GM23338 (cell line): ENCODE measurements around the gene LPP. TPM values are rescaled to one million over a fixed set of nuclear protein-coding genes. Genes with fewer than 3 reads are reported as not detected.

Experiments
- ATAC-seq: fragments of 200-7000 bp; cut with Tn5 transposase; 3 replicates; pipeline ENCODE4 v1.9.1; 2020
- DNase-seq: peaks from one replicate; pipeline ENCODE4 v3.0.0-alpha.2; 2015; ENCODE audit warnings: low spot score
- H2AFZ ChIP-seq: fragments of 200-600 bp; sonication (generic); 2 replicates; pipeline ENCODE4 v1.8.0; 2016; ENCODE audit warnings: antibody characterized with exemption, mild to moderate bottlenecking, moderate library complexity
- H3F3A ChIP-seq: fragments of 200-600 bp; sonication (generic); replicated peaks from 2 replicates; pipeline ENCODE4 v1.8.0; 2017; ENCODE audit warnings: antibody characterized with exemption, mixed run types, low read depth
- H3K27ac ChIP-seq: fragments of 200-600 bp; sonication (generic); 2 replicates; pipeline ENCODE4 v1.6.1; 2016; ENCODE audit warnings: low read depth
- H3K27me3 ChIP-seq: fragments of 200-600 bp; sonication (generic); 2 replicates; pipeline ENCODE4 v1.8.0; 2016; ENCODE audit warnings: mild to moderate bottlenecking, mixed run types, moderate library complexity; ENCODE audit not compliant: insufficient read depth
- H3K36me3 ChIP-seq: fragments of 200-600 bp; sonication (generic); 2 replicates; pipeline ENCODE4 v1.8.0; 2016; ENCODE audit warnings: mild to moderate bottlenecking; ENCODE audit not compliant: insufficient read depth
- H3K4me1 ChIP-seq: fragments of 200-600 bp; sonication (generic); 2 replicates; pipeline ENCODE4 v1.8.0; 2016; ENCODE audit warnings: mild to moderate bottlenecking, moderate library complexity; ENCODE audit not compliant: insufficient read depth
- H3K4me2 ChIP-seq: fragments of 200-600 bp; sonication (generic); 2 replicates; pipeline ENCODE4 v1.7.1; 2017; ENCODE audit warnings: mixed run types
- H3K4me3 ChIP-seq: fragments of 200-600 bp; sonication (generic); 2 replicates; pipeline ENCODE4 v1.6.1; 2016; ENCODE audit warnings: mixed run types
- H3K79me2 ChIP-seq: fragments of 200-600 bp; sonication (generic); replicated peaks from 2 replicates; pipeline ENCODE4 v1.8.0; 2017; ENCODE audit warnings: mild to moderate bottlenecking; ENCODE audit not compliant: insufficient read depth
- H3K9me2 ChIP-seq: fragments of 200-600 bp; sonication (generic); 2 replicates; pipeline ENCODE4 v1.8.0; 2017; ENCODE audit not compliant: insufficient read depth
- H4K20me1 ChIP-seq: fragments of 200-600 bp; sonication (generic); replicated peaks from 2 replicates; pipeline ENCODE4 v1.8.0; 2017; ENCODE audit warnings: mild to moderate bottlenecking; ENCODE audit not compliant: insufficient read depth
- H3K27ac Mint-ChIP-seq: 2 replicates; pipeline ENCODE4 v1.8.0; 2020; ENCODE audit warnings: inconsistent platforms, mild to moderate bottlenecking, moderate library complexity, mixed read lengths
- H3K27me3 Mint-ChIP-seq: 3 replicates; pipeline ENCODE4 v1.8.0; 2022; ENCODE audit warnings: low read depth, mild to moderate bottlenecking, moderate library complexity, mixed read lengths, inconsistent platforms; ENCODE audit not compliant: insufficient read depth, poor library complexity
- H3K36me3 Mint-ChIP-seq: 3 replicates; pipeline ENCODE4 v1.8.0; 2021; ENCODE audit warnings: low read depth, mild to moderate bottlenecking, inconsistent platforms, moderate library complexity, mixed read lengths
- H3K4me1 Mint-ChIP-seq: 3 replicates; pipeline ENCODE4 v1.8.0; 2020; ENCODE audit warnings: mild to moderate bottlenecking, inconsistent platforms, mixed read lengths
- H3K4me3 Mint-ChIP-seq: 3 replicates; pipeline ENCODE4 v1.8.0; 2021; ENCODE audit warnings: moderate library complexity, mild to moderate bottlenecking, inconsistent platforms, mixed read lengths
- H3K9me3 Mint-ChIP-seq: 3 replicates; pipeline ENCODE4 v1.8.0; 2020; ENCODE audit warnings: moderate library complexity, mild to moderate bottlenecking, inconsistent platforms, mixed read lengths
- CREB1 ChIP-seq: fragments of 250-450 bp; sonication (Bioruptor Pico); IDR thresholded peaks from 2 replicates; pipeline ENCODE4 v1.5.0; 2020; ENCODE audit warnings: low read depth, mild to moderate bottlenecking, moderate library complexity
- CTCF ChIP-seq, 2 experiments: fragments of 200-600 bp in 1 of 2; sonication (generic) in 1 of 2; conservative IDR thresholded peaks; 2 replicates each; pipeline versions ENCODE4 v1.5.1 to v1.6.1; 2016 to 2017; ENCODE audit warnings: antibody characterized with exemption in 2 of 2, low read depth in 2 of 2, mild to moderate bottlenecking in 2 of 2, moderate library complexity in 1 of 2
- EZH2 ChIP-seq: fragments of 200-600 bp; sonication (generic); IDR thresholded peaks from one replicate; pipeline ENCODE4 v1.8.0; 2017; ENCODE audit warnings: antibody characterized with exemption, mild to moderate bottlenecking, low read depth; ENCODE audit not compliant: unreplicated experiment
- EZH2phosphoT487 ChIP-seq: fragments of 200-600 bp; sonication (generic); IDR thresholded peaks from one replicate; pipeline ENCODE4 v1.8.1; 2018; ENCODE audit warnings: antibody characterized with exemption; ENCODE audit not compliant: unreplicated experiment
- JUNB ChIP-seq: IDR thresholded peaks from one replicate; pipeline ENCODE4 v1.6.1; 2016; ENCODE audit warnings: antibody characterized with exemption; ENCODE audit not compliant: unreplicated experiment
- NANOG ChIP-seq: IDR thresholded peaks from 2 replicates; pipeline ENCODE4 v1.6.1; 2016; ENCODE audit warnings: antibody characterized with exemption, borderline replicate concordance
- POLR2AphosphoS5 ChIP-seq: IDR thresholded peaks from 2 replicates; pipeline ENCODE4 v1.6.1; 2016; ENCODE audit warnings: antibody characterized with exemption, low read depth
- STAT1 ChIP-seq: IDR thresholded peaks from one replicate; pipeline ENCODE4 v1.6.1; 2016; ENCODE audit warnings: antibody characterized with exemption; ENCODE audit not compliant: unreplicated experiment
- ZNF114 ChIP-seq: fragments of 250-450 bp; sonication (Bioruptor Pico); IDR thresholded peaks from 2 replicates; pipeline ENCODE4 v1.5.0; 2020; ENCODE audit warnings: mild to moderate bottlenecking, moderate library complexity
- ZNF331 ChIP-seq: fragments of 250-450 bp; sonication (Bioruptor Pico); IDR thresholded peaks from 2 replicates; pipeline ENCODE4 v1.5.0; 2020; ENCODE audit warnings: low read depth, mild to moderate bottlenecking, moderate library complexity
- polyA plus RNA-seq: library from polyadenylated mRNA; unstranded; fragments of >200 nt; fragmentation: Nextera tagmentation; extraction: Ambion mirVana; gene quantifications from 2 replicates; pipeline ENCODE4 v1.2.1, GENCODE V29; 2016
- total RNA-seq: library from RNA; depleted of rRNA; stranded (reverse); fragments of >200 nt; shearing (Covaris generic); gene quantifications from 2 replicates; pipeline ENCODE4 v1.2.3, GENCODE V29; 2014
- TF ChIP-seq, protein P1 (sequence below): IDR thresholded peaks from 2 replicates; pipeline ENCODE4 v1.6.1; 2016; ENCODE audit warnings: antibody characterized with exemption
- TF ChIP-seq, protein P2 (sequence below): IDR thresholded peaks from one replicate; pipeline ENCODE4 v1.6.1; 2018; ENCODE audit warnings: antibody characterized with exemption; ENCODE audit not compliant: unreplicated experiment
- TF ChIP-seq, protein P3 (sequence below): fragments of 250-450 bp; sonication (Bioruptor Pico); IDR thresholded peaks from 2 replicates; pipeline ENCODE4 v1.5.0; 2020; ENCODE audit warnings: mild to moderate bottlenecking, moderate library complexity

LPP gene
- total and polyA plus RNA-seq, 2 experiments from 2014 or later, result 23.0 to 35.2 TPM

DNA sequence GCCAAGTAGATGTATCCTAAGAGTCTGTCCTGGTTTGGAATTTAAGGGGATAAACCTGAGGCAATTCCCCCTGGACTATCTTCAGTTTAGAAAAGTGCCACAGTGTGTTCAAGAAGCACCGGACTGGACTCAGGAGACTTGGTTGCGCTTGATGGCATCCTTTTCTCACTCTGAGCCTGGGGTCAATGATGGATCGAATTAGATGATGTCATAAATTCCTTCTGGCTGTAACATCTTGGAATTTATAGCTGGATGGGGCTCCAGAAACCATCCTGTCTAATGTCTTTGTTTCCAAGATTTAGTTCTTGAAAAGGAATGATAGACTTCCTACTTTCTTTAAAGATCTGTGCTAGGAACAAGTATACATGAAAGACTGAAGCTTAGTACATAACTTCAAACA, 280.6 kb downstream of the LPP start:
- H3K4me3 Mint-ChIP-seq, result no peak overlapping the region
- no peak for TF ChIP-seq CTCF (conservative IDR thresholded peaks at IDR 0.05; ENCODE audit: low read depth in 2 of 2)
- TF ChIP-seq CREB1 (CRISPR knock-in tag), result no peak
- no peak for TF ChIP-seq ZNF331
- no peak for TF ChIP-seq JUNB
- no peak for TF ChIP-seq NANOG
- TF ChIP-seq, protein P1, sequence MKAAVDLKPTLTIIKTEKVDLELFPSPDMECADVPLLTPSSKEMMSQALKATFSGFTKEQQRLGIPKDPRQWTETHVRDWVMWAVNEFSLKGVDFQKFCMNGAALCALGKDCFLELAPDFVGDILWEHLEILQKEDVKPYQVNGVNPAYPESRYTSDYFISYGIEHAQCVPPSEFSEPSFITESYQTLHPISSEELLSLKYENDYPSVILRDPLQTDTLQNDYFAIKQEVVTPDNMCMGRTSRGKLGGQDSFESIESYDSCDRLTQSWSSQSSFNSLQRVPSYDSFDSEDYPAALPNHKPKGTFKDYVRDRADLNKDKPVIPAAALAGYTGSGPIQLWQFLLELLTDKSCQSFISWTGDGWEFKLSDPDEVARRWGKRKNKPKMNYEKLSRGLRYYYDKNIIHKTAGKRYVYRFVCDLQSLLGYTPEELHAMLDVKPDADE, result no peak
- TF ChIP-seq STAT1, result no peak
- TF ChIP-seq EZH2, result no peak
- TF ChIP-seq ZNF114, result no peak
- no peak for TF ChIP-seq EZH2phosphoT487
- TF ChIP-seq, protein P2, sequence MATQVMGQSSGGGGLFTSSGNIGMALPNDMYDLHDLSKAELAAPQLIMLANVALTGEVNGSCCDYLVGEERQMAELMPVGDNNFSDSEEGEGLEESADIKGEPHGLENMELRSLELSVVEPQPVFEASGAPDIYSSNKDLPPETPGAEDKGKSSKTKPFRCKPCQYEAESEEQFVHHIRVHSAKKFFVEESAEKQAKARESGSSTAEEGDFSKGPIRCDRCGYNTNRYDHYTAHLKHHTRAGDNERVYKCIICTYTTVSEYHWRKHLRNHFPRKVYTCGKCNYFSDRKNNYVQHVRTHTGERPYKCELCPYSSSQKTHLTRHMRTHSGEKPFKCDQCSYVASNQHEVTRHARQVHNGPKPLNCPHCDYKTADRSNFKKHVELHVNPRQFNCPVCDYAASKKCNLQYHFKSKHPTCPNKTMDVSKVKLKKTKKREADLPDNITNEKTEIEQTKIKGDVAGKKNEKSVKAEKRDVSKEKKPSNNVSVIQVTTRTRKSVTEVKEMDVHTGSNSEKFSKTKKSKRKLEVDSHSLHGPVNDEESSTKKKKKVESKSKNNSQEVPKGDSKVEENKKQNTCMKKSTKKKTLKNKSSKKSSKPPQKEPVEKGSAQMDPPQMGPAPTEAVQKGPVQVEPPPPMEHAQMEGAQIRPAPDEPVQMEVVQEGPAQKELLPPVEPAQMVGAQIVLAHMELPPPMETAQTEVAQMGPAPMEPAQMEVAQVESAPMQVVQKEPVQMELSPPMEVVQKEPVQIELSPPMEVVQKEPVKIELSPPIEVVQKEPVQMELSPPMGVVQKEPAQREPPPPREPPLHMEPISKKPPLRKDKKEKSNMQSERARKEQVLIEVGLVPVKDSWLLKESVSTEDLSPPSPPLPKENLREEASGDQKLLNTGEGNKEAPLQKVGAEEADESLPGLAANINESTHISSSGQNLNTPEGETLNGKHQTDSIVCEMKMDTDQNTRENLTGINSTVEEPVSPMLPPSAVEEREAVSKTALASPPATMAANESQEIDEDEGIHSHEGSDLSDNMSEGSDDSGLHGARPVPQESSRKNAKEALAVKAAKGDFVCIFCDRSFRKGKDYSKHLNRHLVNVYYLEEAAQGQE, result no peak
- no peak for TF ChIP-seq POLR2AphosphoS5
- TF ChIP-seq, protein P3, sequence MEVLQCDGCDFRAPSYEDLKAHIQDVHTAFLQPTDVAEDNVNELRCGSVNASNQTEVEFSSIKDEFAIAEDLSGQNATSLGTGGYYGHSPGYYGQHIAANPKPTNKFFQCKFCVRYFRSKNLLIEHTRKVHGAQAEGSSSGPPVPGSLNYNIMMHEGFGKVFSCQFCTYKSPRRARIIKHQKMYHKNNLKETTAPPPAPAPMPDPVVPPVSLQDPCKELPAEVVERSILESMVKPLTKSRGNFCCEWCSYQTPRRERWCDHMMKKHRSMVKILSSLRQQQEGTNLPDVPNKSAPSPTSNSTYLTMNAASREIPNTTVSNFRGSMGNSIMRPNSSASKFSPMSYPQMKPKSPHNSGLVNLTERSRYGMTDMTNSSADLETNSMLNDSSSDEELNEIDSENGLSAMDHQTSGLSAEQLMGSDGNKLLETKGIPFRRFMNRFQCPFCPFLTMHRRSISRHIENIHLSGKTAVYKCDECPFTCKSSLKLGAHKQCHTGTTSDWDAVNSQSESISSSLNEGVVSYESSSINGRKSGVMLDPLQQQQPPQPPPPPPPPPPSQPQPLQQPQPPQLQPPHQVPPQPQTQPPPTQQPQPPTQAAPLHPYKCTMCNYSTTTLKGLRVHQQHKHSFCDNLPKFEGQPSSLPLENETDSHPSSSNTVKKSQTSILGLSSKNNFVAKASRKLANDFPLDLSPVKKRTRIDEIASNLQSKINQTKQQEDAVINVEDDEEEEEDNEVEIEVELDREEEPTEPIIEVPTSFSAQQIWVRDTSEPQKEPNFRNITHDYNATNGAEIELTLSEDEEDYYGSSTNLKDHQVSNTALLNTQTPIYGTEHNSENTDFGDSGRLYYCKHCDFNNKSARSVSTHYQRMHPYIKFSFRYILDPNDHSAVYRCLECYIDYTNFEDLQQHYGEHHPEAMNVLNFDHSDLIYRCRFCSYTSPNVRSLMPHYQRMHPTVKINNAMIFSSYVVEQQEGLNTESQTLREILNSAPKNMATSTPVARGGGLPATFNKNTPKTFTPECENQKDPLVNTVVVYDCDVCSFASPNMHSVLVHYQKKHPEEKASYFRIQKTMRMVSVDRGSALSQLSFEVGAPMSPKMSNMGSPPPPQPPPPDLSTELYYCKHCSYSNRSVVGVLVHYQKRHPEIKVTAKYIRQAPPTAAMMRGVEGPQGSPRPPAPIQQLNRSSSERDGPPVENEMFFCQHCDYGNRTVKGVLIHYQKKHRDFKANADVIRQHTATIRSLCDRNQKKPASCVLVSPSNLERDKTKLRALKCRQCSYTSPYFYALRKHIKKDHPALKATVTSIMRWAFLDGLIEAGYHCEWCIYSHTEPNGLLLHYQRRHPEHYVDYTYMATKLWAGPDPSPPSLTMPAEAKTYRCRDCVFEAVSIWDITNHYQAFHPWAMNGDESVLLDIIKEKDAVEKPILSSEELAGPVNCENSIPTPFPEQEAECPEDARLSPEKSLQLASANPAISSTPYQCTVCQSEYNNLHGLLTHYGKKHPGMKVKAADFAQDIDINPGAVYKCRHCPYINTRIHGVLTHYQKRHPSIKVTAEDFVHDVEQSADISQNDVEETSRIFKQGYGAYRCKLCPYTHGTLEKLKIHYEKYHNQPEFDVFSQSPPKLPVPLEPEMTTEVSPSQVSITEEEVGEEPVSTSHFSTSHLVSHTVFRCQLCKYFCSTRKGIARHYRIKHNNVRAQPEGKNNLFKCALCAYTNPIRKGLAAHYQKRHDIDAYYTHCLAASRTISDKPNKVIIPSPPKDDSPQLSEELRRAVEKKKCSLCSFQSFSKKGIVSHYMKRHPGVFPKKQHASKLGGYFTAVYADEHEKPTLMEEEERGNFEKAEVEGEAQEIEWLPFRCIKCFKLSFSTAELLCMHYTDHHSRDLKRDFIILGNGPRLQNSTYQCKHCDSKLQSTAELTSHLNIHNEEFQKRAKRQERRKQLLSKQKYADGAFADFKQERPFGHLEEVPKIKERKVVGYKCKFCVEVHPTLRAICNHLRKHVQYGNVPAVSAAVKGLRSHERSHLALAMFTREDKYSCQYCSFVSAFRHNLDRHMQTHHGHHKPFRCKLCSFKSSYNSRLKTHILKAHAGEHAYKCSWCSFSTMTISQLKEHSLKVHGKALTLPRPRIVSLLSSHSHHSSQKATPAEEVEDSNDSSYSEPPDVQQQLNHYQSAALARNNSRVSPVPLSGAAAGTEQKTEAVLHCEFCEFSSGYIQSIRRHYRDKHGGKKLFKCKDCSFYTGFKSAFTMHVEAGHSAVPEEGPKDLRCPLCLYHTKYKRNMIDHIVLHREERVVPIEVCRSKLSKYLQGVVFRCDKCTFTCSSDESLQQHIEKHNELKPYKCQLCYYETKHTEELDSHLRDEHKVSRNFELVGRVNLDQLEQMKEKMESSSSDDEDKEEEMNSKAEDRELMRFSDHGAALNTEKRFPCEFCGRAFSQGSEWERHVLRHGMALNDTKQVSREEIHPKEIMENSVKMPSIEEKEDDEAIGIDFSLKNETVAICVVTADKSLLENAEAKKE, result no peak
- no peak overlapping the region for H3K27ac Mint-ChIP-seq
- H3K4me2 ChIP-seq, result no peak overlapping the region
- H4K20me1 ChIP-seq, result no peaks in the 10 kb centered on the region
- peaks cover 18% of the 10 kb centered on the region for H3K4me1 Mint-ChIP-seq
- H3K9me2 ChIP-seq, result no peaks in the 10 kb centered on the region
- ATAC-seq (no peak), DNase-seq (no peak)
- no peaks in the 10 kb centered on the region for H3K36me3 ChIP-seq
- no peak overlapping the region for H2AFZ ChIP-seq
- H3K27me3 Mint-ChIP-seq, result peaks cover 2% of the 10 kb centered on the region
- no peak overlapping the region for H3K4me3 ChIP-seq
- no peaks in the 10 kb centered on the region for H3K9me3 Mint-ChIP-seq
- H3F3A ChIP-seq, result no peaks in the 10 kb centered on the region
- no peaks in the 10 kb centered on the region for H3K27me3 ChIP-seq
- H3K36me3 Mint-ChIP-seq, result no peaks in the 10 kb centered on the region
- H3K79me2 ChIP-seq, result no peaks in the 10 kb centered on the region
- H3K27ac ChIP-seq, result no peak overlapping the region
- no peaks in the 10 kb centered on the region for H3K4me1 ChIP-seq
